IPS DF 4.7 (cell line): ENCODE measurements around the gene CACNA1H.

Experiments
- DNase-seq: peaks from one replicate; pipeline ENCODE4 v3.0.0-alpha.2; 2013; ENCODE audit warnings: low spot score; ENCODE audit errors: extremely low read depth

CACNA1H gene

GRCh38 chr16:1122398-1122765, 30.5 kb upstream of the CACNA1H start:
- DNase-seq = no peak

- DNase-seq = no peak
These were observed 29.2 kb upstream of the CACNA1H start for GRCh38 chr16:1123525-1124230.

- no peak for DNase-seq
These were observed 28.6 kb upstream of the CACNA1H start for GRCh38 chr16:1124291-1124690.

- DNase-seq = no peak
These were observed 28.1 kb upstream of the CACNA1H start for GRCh38 chr16:1124795-1125194.

- DNase-seq = no peak
These were observed 27.4 kb upstream of the CACNA1H start for GRCh38 chr16:1125471-1125870.

GRCh38 chr16:1126044-1126443, 26.9 kb upstream of the CACNA1H start:
- DNase-seq = no peak

- DNase-seq = no peak
These were observed 26.3 kb upstream of the CACNA1H start for GRCh38 chr16:1126586-1126985.

GRCh38 chr16:1127101-1127500, 25.8 kb upstream of the CACNA1H start:
- no peak for DNase-seq

GRCh38 chr16:1127971-1128715, 24.8 kb upstream of the CACNA1H start:
- DNase-seq = no peak

- no peak for DNase-seq
These were observed 23.6 kb upstream of the CACNA1H start for GRCh38 chr16:1129106-1129960.

GRCh38 chr16:1130382-1130781, 22.5 kb upstream of the CACNA1H start:
- no peak for DNase-seq

GRCh38 chr16:1131378-1131994, 21.4 kb upstream of the CACNA1H start:
- DNase-seq = no peak

GRCh38 chr16:1132431-1132830, 20.5 kb upstream of the CACNA1H start:
- DNase-seq = no peak

- DNase-seq = no peak
These were observed 19.6 kb upstream of the CACNA1H start for GRCh38 chr16:1133271-1133670.

GRCh38 chr16:1133810-1134520, 18.9 kb upstream of the CACNA1H start:
- no peak for DNase-seq

GRCh38 chr16:1134776-1135458, 18.0 kb upstream of the CACNA1H start:
- DNase-seq = no peak

GRCh38 chr16:1135459-1135825, 17.5 kb upstream of the CACNA1H start:
- no peak for DNase-seq

- no peak for DNase-seq
These were observed 15.3 kb upstream of the CACNA1H start for GRCh38 chr16:1137604-1138003.

- DNase-seq = no peak
These were observed 12.2 kb upstream of the CACNA1H start for GRCh38 chr16:1140582-1141162.

GRCh38 chr16:1141191-1141590, 11.7 kb upstream of the CACNA1H start:
- no peak for DNase-seq
